ENCODE measurements around the gene SH3PXD2A. TPM values are rescaled to one million over a fixed set of nuclear protein-coding genes. Genes with fewer than 3 reads are reported as not detected.
A peak's percentile ranks its signal among the peaks of the same experiment; 100 is the strongest.

SH3PXD2A gene
- total RNA-seq, 1 donor from 2014 or later, result 2.3 TPM

DNA sequence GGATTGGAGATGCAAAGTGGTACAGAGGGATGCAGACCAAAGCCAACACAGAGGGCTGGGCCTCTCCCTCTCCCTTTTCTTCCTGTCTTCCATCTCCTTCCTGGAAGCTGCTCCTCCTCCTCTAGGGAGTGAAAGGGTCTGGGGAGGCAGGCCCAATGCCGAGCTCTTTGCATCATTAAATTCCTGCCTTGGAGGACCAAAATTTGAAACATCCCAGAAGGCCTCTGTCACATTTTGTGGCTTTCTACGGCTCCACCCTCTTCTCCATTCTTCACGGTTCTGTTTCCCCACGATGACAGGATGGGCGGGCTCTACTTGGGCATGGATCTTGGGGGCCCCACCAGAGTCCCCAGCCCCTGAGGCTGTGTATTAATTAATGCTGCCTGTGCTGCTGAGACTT, 285.5 kb downstream of the SH3PXD2A start:
- Histone ChIP-seq H3K36me3 (no peaks in the 10 kb centered on the region), H3K4me1 (no peaks in the 10 kb centered on the region), H3K27ac (no peak overlapping the region), H3K79me2 (ENCODE audit: low read depth) (no peaks in the 10 kb centered on the region), H2AFZ (replicated peaks) (no peak overlapping the region), H3K4me3 (no peak overlapping the region), H4K20me1 (ENCODE audit: low read depth) (no peaks in the 10 kb centered on the region), H3K27me3 (no peaks in the 10 kb centered on the region), H3K9ac (no peak overlapping the region), H3K4me2 (no peak overlapping the region), H3F3A (ENCODE audit: low read depth) (no peaks in the 10 kb centered on the region), H3K9me3 (ENCODE audit: low read depth) (no peaks in the 10 kb centered on the region)
- H3K9me3 Mint-ChIP-seq, result no peaks in the 10 kb centered on the region
- TF ChIP-seq, protein P1, sequence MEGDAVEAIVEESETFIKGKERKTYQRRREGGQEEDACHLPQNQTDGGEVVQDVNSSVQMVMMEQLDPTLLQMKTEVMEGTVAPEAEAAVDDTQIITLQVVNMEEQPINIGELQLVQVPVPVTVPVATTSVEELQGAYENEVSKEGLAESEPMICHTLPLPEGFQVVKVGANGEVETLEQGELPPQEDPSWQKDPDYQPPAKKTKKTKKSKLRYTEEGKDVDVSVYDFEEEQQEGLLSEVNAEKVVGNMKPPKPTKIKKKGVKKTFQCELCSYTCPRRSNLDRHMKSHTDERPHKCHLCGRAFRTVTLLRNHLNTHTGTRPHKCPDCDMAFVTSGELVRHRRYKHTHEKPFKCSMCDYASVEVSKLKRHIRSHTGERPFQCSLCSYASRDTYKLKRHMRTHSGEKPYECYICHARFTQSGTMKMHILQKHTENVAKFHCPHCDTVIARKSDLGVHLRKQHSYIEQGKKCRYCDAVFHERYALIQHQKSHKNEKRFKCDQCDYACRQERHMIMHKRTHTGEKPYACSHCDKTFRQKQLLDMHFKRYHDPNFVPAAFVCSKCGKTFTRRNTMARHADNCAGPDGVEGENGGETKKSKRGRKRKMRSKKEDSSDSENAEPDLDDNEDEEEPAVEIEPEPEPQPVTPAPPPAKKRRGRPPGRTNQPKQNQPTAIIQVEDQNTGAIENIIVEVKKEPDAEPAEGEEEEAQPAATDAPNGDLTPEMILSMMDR (IDR thresholded peaks at IDR 0.05), result no peak
- TF ChIP-seq EZH2 (IDR thresholded peaks at IDR 0.05), result no peak
- no peak for TF ChIP-seq EZH2phosphoT487 (IDR thresholded peaks at IDR 0.05)
- DNase-seq (ENCODE audit: low spot score), result no peak
- H3K4me1 Mint-ChIP-seq, result peaks cover 7% of the 10 kb centered on the region
- H3K27ac Mint-ChIP-seq, result peak overlapping the region; percentile 37
- no peaks in the 10 kb centered on the region for H3K36me3 Mint-ChIP-seq
- H3K4me3 Mint-ChIP-seq, result no peak overlapping the region
- H3K27me3 Mint-ChIP-seq (ENCODE audit: insufficient read depth, low read depth), result peaks cover 8% of the 10 kb centered on the region

DNA sequence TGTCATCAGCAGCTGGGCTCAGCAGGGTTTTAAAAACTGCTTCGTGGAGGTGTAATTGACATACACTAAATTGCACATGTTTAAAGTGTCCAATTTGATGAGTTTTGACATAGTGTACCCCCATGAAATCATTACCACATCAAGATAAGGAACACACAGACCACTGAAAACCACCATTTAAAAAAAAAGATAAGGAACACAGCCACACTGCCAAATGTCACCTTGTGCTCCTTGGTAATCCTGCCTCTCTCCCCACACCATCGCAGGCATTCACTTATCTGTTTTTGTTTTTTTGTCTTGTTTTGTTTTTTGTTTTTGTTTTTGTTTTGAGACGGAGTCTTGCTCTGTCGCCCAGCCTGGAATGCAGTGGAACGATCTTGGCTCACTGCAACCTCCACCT, 286.9 kb downstream of the SH3PXD2A start:
- no peaks in the 10 kb centered on the region for H3K36me3 ChIP-seq
- no peak overlapping the region for H3K9ac ChIP-seq
- no peak overlapping the region for H3K4me3 Mint-ChIP-seq
- no peaks in the 10 kb centered on the region for H4K20me1 ChIP-seq (ENCODE audit: low read depth)
- no peak overlapping the region for H3K27ac ChIP-seq
- no peaks in the 10 kb centered on the region for H3K9me3 ChIP-seq (ENCODE audit: low read depth)
- DNase-seq (ENCODE audit: low spot score), result no peak
- peaks cover 7% of the 10 kb centered on the region for H3K4me1 Mint-ChIP-seq
- no peak overlapping the region for H2AFZ ChIP-seq (replicated peaks)
- no peaks in the 10 kb centered on the region for H3K4me1 ChIP-seq
- no peak overlapping the region for H3K27ac Mint-ChIP-seq
- no peak overlapping the region for H3K4me2 ChIP-seq
- H3K9me3 Mint-ChIP-seq, result no peaks in the 10 kb centered on the region
- no peaks in the 10 kb centered on the region for H3K27me3 ChIP-seq
- H3K36me3 Mint-ChIP-seq, result no peaks in the 10 kb centered on the region
- TF ChIP-seq EZH2 (IDR thresholded peaks at IDR 0.05), result no peak
- TF ChIP-seq EZH2phosphoT487 (IDR thresholded peaks at IDR 0.05), result no peak
- TF ChIP-seq, protein P1 (IDR thresholded peaks at IDR 0.05), result no peak
- H3K79me2 ChIP-seq (ENCODE audit: low read depth), result no peaks in the 10 kb centered on the region
- no peak overlapping the region for H3K4me3 ChIP-seq
- H3F3A ChIP-seq (ENCODE audit: low read depth), result no peaks in the 10 kb centered on the region
- peaks cover 10% of the 10 kb centered on the region for H3K27me3 Mint-ChIP-seq (ENCODE audit: insufficient read depth, low read depth)

DNA sequence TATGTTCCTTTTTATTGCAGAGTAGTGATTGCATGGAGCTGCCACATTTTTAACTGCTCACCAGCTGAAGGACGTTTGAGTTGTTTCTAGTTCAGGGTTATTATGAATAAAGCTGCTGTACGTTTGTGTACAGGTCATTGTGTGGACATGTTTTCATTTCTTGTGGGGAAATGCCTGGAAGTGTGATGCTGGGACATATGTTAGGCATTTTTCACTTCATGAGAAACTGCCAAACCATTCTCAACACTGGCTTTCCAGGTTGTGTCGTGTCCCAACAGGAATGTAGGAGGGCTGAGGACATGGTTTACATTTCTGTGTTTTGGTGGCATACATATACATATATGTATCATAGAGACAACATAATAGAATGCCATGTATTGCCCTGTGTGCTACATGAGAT, 288.8 kb downstream of the SH3PXD2A start:
- H3K9ac ChIP-seq, result no peak overlapping the region
- no peak overlapping the region for H3K27ac Mint-ChIP-seq
- no peak overlapping the region for H3K4me3 Mint-ChIP-seq
- H3K4me1 ChIP-seq, result no peaks in the 10 kb centered on the region
- H3K27me3 Mint-ChIP-seq (ENCODE audit: insufficient read depth, low read depth), result peaks cover 12% of the 10 kb centered on the region
- H3F3A ChIP-seq (ENCODE audit: low read depth), result no peaks in the 10 kb centered on the region
- H3K36me3 Mint-ChIP-seq, result no peaks in the 10 kb centered on the region
- DNase-seq (ENCODE audit: low spot score), result no peak
- H2AFZ ChIP-seq (replicated peaks), result no peak overlapping the region
- H3K4me2 ChIP-seq, result no peak overlapping the region
- H3K27ac ChIP-seq, result no peak overlapping the region
- no peaks in the 10 kb centered on the region for H3K9me3 ChIP-seq (ENCODE audit: low read depth)
- H3K27me3 ChIP-seq, result no peaks in the 10 kb centered on the region
- TF ChIP-seq, protein P1 (IDR thresholded peaks at IDR 0.05), result no peak
- TF ChIP-seq EZH2 (IDR thresholded peaks at IDR 0.05) (no peak), EZH2phosphoT487 (IDR thresholded peaks at IDR 0.05) (no peak)
- H3K9me3 Mint-ChIP-seq, result no peaks in the 10 kb centered on the region
- H3K79me2 ChIP-seq (ENCODE audit: low read depth), result no peaks in the 10 kb centered on the region
- no peaks in the 10 kb centered on the region for H4K20me1 ChIP-seq (ENCODE audit: low read depth)
- H3K4me1 Mint-ChIP-seq, result peaks cover 7% of the 10 kb centered on the region
- no peak overlapping the region for H3K4me3 ChIP-seq
- no peaks in the 10 kb centered on the region for H3K36me3 ChIP-seq

Data from neural progenitor cell (in vitro differentiated cells).